T-helper 1 cell (primary cell): ENCODE results near the gene BCR.

ENCODE experiments used
- DNase-seq, 5 donors: peaks; one replicate each; pipeline ENCODE4 v3.0.0-alpha.2; 2012 to 2020

The BCR gene

GRCh38 chr22:23246982-23247766, 66.9 kb downstream of the BCR start:
- no peak for DNase-seq

GRCh38 chr22:23248583-23248982, 68.3 kb downstream of the BCR start:
- DNase-seq: no peak

GRCh38 chr22:23250056-23250784, 69.9 kb downstream of the BCR start:
- DNase-seq: peak in 1 of 5 donors; percentile 13

GRCh38 chr22:23250785-23251363, 70.6 kb downstream of the BCR start:
- DNase-seq: no peak

- DNase-seq: no peak
Measured at GRCh38 chr22:23251445-23252093, 71.3 kb downstream of the BCR start.

- DNase-seq: no peak
Measured at GRCh38 chr22:23253475-23254055, 73.3 kb downstream of the BCR start.

GRCh38 chr22:23255506-23256170, 75.3 kb downstream of the BCR start:
- DNase-seq: no peak

GRCh38 chr22:23256171-23256932, 76.0 kb downstream of the BCR start:
- DNase-seq: no peak

- DNase-seq: no peak
Measured at GRCh38 chr22:23256986-23257888, 76.9 kb downstream of the BCR start.

GRCh38 chr22:23257889-23258825, 77.8 kb downstream of the BCR start:
- DNase-seq: no peak

GRCh38 chr22:23258826-23259170, 78.5 kb downstream of the BCR start:
- no peak for DNase-seq

- no peak for DNase-seq
Measured at GRCh38 chr22:23259916-23260644, 79.8 kb downstream of the BCR start.

GRCh38 chr22:23260645-23261581, 80.6 kb downstream of the BCR start:
- DNase-seq: no peak

- DNase-seq: no peak
Measured at GRCh38 chr22:23261900-23262450, 81.7 kb downstream of the BCR start.

- no peak for DNase-seq
Measured at GRCh38 chr22:23262518-23263332, 82.4 kb downstream of the BCR start.
